Measurements from ENCODE around the gene SIRT7.

Gene SIRT7

GRCh38 chr17:81932333-81932983 lies 14.5 kb upstream of the SIRT7 start:
- TF ChIP-seq PAX5 (IDR thresholded peaks at IDR 0.05; ENCODE audit: insufficient read depth, low read length, severe bottlenecking) (no peak), POU2F2 (IDR thresholded peaks at IDR 0.05; ENCODE audit: low read depth, low read length) (no peak), SPI1 (IDR thresholded peaks at IDR 0.05; ENCODE audit: low read depth, low read length) (no peak)
- FAIRE-seq (peak; percentile 48), DNase-seq (ENCODE audit: insufficient read length, low spot score) (no peak)

GRCh38 chr17:81931557-81932332 lies 13.8 kb upstream of the SIRT7 start:
- TF ChIP-seq POU2F2 (IDR thresholded peaks at IDR 0.05; ENCODE audit: low read depth, low read length) = no peak
- no peak for TF ChIP-seq TAF1 (IDR thresholded peaks at IDR 0.05; ENCODE audit: low read depth, low read length)
- TF ChIP-seq SPI1 (IDR thresholded peaks at IDR 0.05; ENCODE audit: low read depth, low read length) = no peak
- TF ChIP-seq PAX5 (IDR thresholded peaks at IDR 0.05; ENCODE audit: insufficient read depth, low read length, severe bottlenecking) = no peak
- TF ChIP-seq POLR2A (IDR thresholded peaks at IDR 0.05; ENCODE audit: low read depth, low read length) = no peak
- no peak for TF ChIP-seq POLR2AphosphoS5 (IDR thresholded peaks at IDR 0.05; ENCODE audit: low read depth, low read length)
- DNase-seq (ENCODE audit: insufficient read length, low spot score) = no peak
- peak; percentile 5 for FAIRE-seq

GRCh38 chr17:81931189-81931556 lies 13.2 kb upstream of the SIRT7 start:
- FAIRE-seq (no peak), DNase-seq (ENCODE audit: insufficient read length, low spot score) (no peak)
- TF ChIP-seq POU2F2 (IDR thresholded peaks at IDR 0.05; ENCODE audit: low read depth, low read length) = no peak
- no peak for TF ChIP-seq PAX5 (IDR thresholded peaks at IDR 0.05; ENCODE audit: insufficient read depth, low read length, severe bottlenecking)
- TF ChIP-seq POLR2AphosphoS5 (IDR thresholded peaks at IDR 0.05; ENCODE audit: low read depth, low read length) = no peak
- TF ChIP-seq SPI1 (IDR thresholded peaks at IDR 0.05; ENCODE audit: low read depth, low read length) = no peak
- TF ChIP-seq TAF1 (IDR thresholded peaks at IDR 0.05; ENCODE audit: low read depth, low read length) = no peak
- TF ChIP-seq POLR2A (IDR thresholded peaks at IDR 0.05; ENCODE audit: low read depth, low read length) = no peak

GRCh38 chr17:81930142-81931125 lies 12.5 kb upstream of the SIRT7 start:
- DNase-seq (ENCODE audit: insufficient read length, low spot score) (no peak), FAIRE-seq (no peak)
- no peak for TF ChIP-seq PAX5 (IDR thresholded peaks at IDR 0.05; ENCODE audit: insufficient read depth, low read length, severe bottlenecking)
- no peak for TF ChIP-seq POLR2AphosphoS5 (IDR thresholded peaks at IDR 0.05; ENCODE audit: low read depth, low read length)
- no peak for TF ChIP-seq POU2F2 (IDR thresholded peaks at IDR 0.05; ENCODE audit: low read depth, low read length)

GRCh38 chr17:81929253-81930141 lies 11.5 kb upstream of the SIRT7 start:
- DNase-seq (ENCODE audit: insufficient read length, low spot score) (no peak), FAIRE-seq (no peak)
- TF ChIP-seq POLR2AphosphoS5 (IDR thresholded peaks at IDR 0.05; ENCODE audit: low read depth, low read length) (no peak), SPI1 (IDR thresholded peaks at IDR 0.05; ENCODE audit: low read depth, low read length) (no peak), POLR2A (IDR thresholded peaks at IDR 0.05; ENCODE audit: low read depth, low read length) (no peak), POU2F2 (IDR thresholded peaks at IDR 0.05; ENCODE audit: low read depth, low read length) (no peak), TAF1 (IDR thresholded peaks at IDR 0.05; ENCODE audit: low read depth, low read length) (no peak), PAX5 (IDR thresholded peaks at IDR 0.05; ENCODE audit: insufficient read depth, low read length, severe bottlenecking) (no peak)

- no peak for DNase-seq (ENCODE audit: insufficient read length, low spot score)
- TF ChIP-seq POLR2A (IDR thresholded peaks at IDR 0.05; ENCODE audit: low read depth, low read length) = no peak
- TF ChIP-seq POLR2AphosphoS5 (IDR thresholded peaks at IDR 0.05; ENCODE audit: low read depth, low read length) = no peak
- TF ChIP-seq POU2F2 (IDR thresholded peaks at IDR 0.05; ENCODE audit: low read depth, low read length) = no peak
- no peak for TF ChIP-seq PAX5 (IDR thresholded peaks at IDR 0.05; ENCODE audit: insufficient read depth, low read length, severe bottlenecking)
- no peak for TF ChIP-seq TAF1 (IDR thresholded peaks at IDR 0.05; ENCODE audit: low read depth, low read length)
- no peak for TF ChIP-seq SPI1 (IDR thresholded peaks at IDR 0.05; ENCODE audit: low read depth, low read length)
- peak; percentile 69 for FAIRE-seq
These were observed 10.7 kb upstream of the SIRT7 start for GRCh38 chr17:81928544-81929252.

- TF ChIP-seq POLR2AphosphoS5 (IDR thresholded peaks at IDR 0.05; ENCODE audit: low read depth, low read length) (no peak), SPI1 (IDR thresholded peaks at IDR 0.05; ENCODE audit: low read depth, low read length) (0 out of 2 replicates have a peak, but pooled peaks have one; percentile 14)
- FAIRE-seq = peak; percentile 99
- DNase-seq (ENCODE audit: insufficient read length, low spot score) = peak; percentile 99
These were observed 9.9 kb upstream of the SIRT7 start, which contains the start of gene MAFG for GRCh38 chr17:81927653-81928543. TSS of gene MAFG (minus strand) at chr17:81927735. CDS start at chr17:81923185, 4,550 bp downstream.

All from GM12891 (cell line).